Natural killer cell (primary cell): ENCODE results near the gene NDNF. TPM values are rescaled to one million over a fixed set of nuclear protein-coding genes. Genes with fewer than 3 reads are reported as not detected.

Experiments used
- ATAC-seq, 3 donors: fragments of 150-1000 bp in 2 of 3; fragments of 200-7000 bp in 1 of 3; cut with Tn5 transposase; 1 replicate in 1 of 3; 2 replicates in 2 of 3; pipeline ENCODE4 v1.10.0; 2021; ENCODE audit warnings: mild to moderate bottlenecking in 2 of 3, moderate library complexity in 2 of 3
- DNase-seq, 2 donors: peaks; one replicate each; pipeline versions ENCODE4 v3.0.0 to v3.0.0-alpha.2; 2013 to 2021; ENCODE audit warnings: mixed read lengths in 1 of 2
- H3K27ac ChIP-seq: one replicate; pipeline ENCODE4 v1.5.1; 2013; ENCODE audit warnings: mild to moderate bottlenecking, low read length
- H3K27me3 ChIP-seq: one replicate; pipeline ENCODE4 v1.6.1; 2013; ENCODE audit warnings: low read length; ENCODE audit not compliant: control insufficient read depth, insufficient read depth
- H3K36me3 ChIP-seq: one replicate; pipeline ENCODE4 v1.6.1; 2013; ENCODE audit warnings: low read length; ENCODE audit not compliant: control insufficient read depth, insufficient read depth
- H3K4me1 ChIP-seq: one replicate; pipeline ENCODE4 v1.6.1; 2013; ENCODE audit warnings: low read length; ENCODE audit not compliant: control insufficient read depth, insufficient read depth
- H3K4me3 ChIP-seq: one replicate; pipeline ENCODE4 v1.5.1; 2013; ENCODE audit warnings: low read length
- H3K9me3 ChIP-seq: one replicate; pipeline ENCODE4 v1.6.1; 2013; ENCODE audit warnings: low read length; ENCODE audit not compliant: control insufficient read depth, insufficient read depth
- H3K27ac Mint-ChIP-seq, 2 donors: one replicate each; pipeline ENCODE4 v1.8.0; 2022; ENCODE audit warnings: mild to moderate bottlenecking in 2 of 2, mixed read lengths in 2 of 2, moderate library complexity in 1 of 2
- H3K27me3 Mint-ChIP-seq, 2 donors: one replicate each; pipeline ENCODE4 v1.8.0; 2022; ENCODE audit warnings: low read depth in 2 of 2, mixed read lengths in 2 of 2
- H3K36me3 Mint-ChIP-seq: one replicate; pipeline ENCODE4 v1.8.0; 2022; ENCODE audit warnings: mixed read lengths
- H3K4me1 Mint-ChIP-seq, 2 donors: one replicate each; pipeline ENCODE4 v1.8.0; 2022; ENCODE audit warnings: mixed read lengths in 2 of 2
- H3K4me3 Mint-ChIP-seq: one replicate; pipeline ENCODE4 v1.8.0; 2022; ENCODE audit warnings: mild to moderate bottlenecking, moderate library complexity, mixed read lengths
- H3K9me3 Mint-ChIP-seq, 2 donors: one replicate each; pipeline ENCODE4 v1.8.0; 2022; ENCODE audit warnings: mixed read lengths in 2 of 2
- CTCF ChIP-seq: fragments of 200-600 bp; IDR thresholded peaks from one replicate; pipeline ENCODE4 v1.8.0; 2022; ENCODE audit warnings: antibody characterized with exemption
- WGBS: methylation state at CpG from one replicate; pipeline ENCODE4 v1.1.7; 2013; ENCODE audit warnings: missing lambda C conversion rate; ENCODE audit not compliant: insufficient coverage; 5-methylcytosine and 5-hydroxymethylcytosine counted together
- intact Hi-C: fragments of 100-400 bp; cut with micrococcal nuclease; formaldehyde crosslinking; loops from one replicate; pipeline ENCODE4 v1.14.2; 2022
- total RNA-seq, 4 donors: library from RNA; stranded (reverse); fragments of 120-200 nt in 1 of 4; gene quantifications; one replicate each; pipeline versions ENCODE4 v1.2.3 to v1.2.4, GENCODE V29; 2013 to 2022

The NDNF gene
- total RNA-seq, 3 donors from 2014 or later (not counting 1 experiment from before 2014, with no cell fraction given): not detected

- ATAC-seq (no peak), DNase-seq (no peak)
- Mint-ChIP-seq H3K4me1 (peaks cover 5 to 6% of the 10 kb centered on the region in 2 donors), H3K27ac (no peak overlapping the region), H3K36me3 (no peaks in the 10 kb centered on the region), H3K27me3 (peaks cover 36 to 52% of the 10 kb centered on the region in 2 donors), H3K9me3 (no peaks in the 10 kb centered on the region), H3K4me3 (no peak overlapping the region)
- no peak for TF ChIP-seq CTCF
- intact Hi-C loops: no loop called here
- no peak overlapping the region for H3K27ac ChIP-seq
- H3K4me3 ChIP-seq: no peak overlapping the region
- H3K27me3 ChIP-seq: peaks cover 6% of the 10 kb centered on the region
- no peaks in the 10 kb centered on the region for H3K4me1 ChIP-seq
- no peaks in the 10 kb centered on the region for H3K9me3 ChIP-seq
- H3K36me3 ChIP-seq: no peaks in the 10 kb centered on the region
- WGBS: 39% methylated on average over 9 of the region's 9 CpGs
These were observed 14.8 kb downstream of the NDNF start for GRCh38 chr4:121057466-121057922.

- Mint-ChIP-seq H3K36me3 (no peaks in the 10 kb centered on the region), H3K4me3 (no peak overlapping the region), H3K27ac (no peak overlapping the region), H3K9me3 (no peaks in the 10 kb centered on the region), H3K27me3 (peaks cover 31 to 52% of the 10 kb centered on the region in 2 donors), H3K4me1 (peaks cover 5 to 6% of the 10 kb centered on the region in 2 donors)
- Histone ChIP-seq H3K4me3 (no peak overlapping the region), H3K9me3 (no peaks in the 10 kb centered on the region), H3K4me1 (no peaks in the 10 kb centered on the region), H3K27me3 (peaks cover 6% of the 10 kb centered on the region), H3K27ac (no peak overlapping the region), H3K36me3 (no peaks in the 10 kb centered on the region)
- WGBS: 89% methylated on average over 3 of the region's 3 CpGs
- no peak for TF ChIP-seq CTCF
- intact Hi-C loops: no loop called here
- no peak for ATAC-seq
- no peak for DNase-seq
These were observed 16.3 kb downstream of the NDNF start for GRCh38 chr4:121056066-121056465.

- H3K27me3 Mint-ChIP-seq: peaks cover 27 to 45% of the 10 kb centered on the region in 2 donors
- no peak overlapping the region for H3K4me3 Mint-ChIP-seq
- Histone ChIP-seq H3K36me3 (no peaks in the 10 kb centered on the region), H3K27me3 (peaks cover 3% of the 10 kb centered on the region), H3K27ac (no peak overlapping the region), H3K4me3 (no peak overlapping the region), H3K4me1 (no peaks in the 10 kb centered on the region), H3K9me3 (no peaks in the 10 kb centered on the region)
- intact Hi-C loops: no loop called here
- ATAC-seq: no peak
- H3K36me3 Mint-ChIP-seq: no peaks in the 10 kb centered on the region
- no peak overlapping the region for H3K27ac Mint-ChIP-seq
- H3K4me1 Mint-ChIP-seq: peaks cover 5 to 6% of the 10 kb centered on the region in 2 donors
- no peak for TF ChIP-seq CTCF
- no peak for DNase-seq
- H3K9me3 Mint-ChIP-seq: no peaks in the 10 kb centered on the region
These were observed 18.0 kb downstream of the NDNF start for GRCh38 chr4:121054373-121054772.

GRCh38 chr4:121053601-121054143 is 18.7 kb downstream of the NDNF start:
- WGBS: 91% methylated on average over 3 of the region's 3 CpGs
- intact Hi-C loops: no loop called here
- no peak for DNase-seq
- Histone ChIP-seq H3K4me3 (no peak overlapping the region), H3K36me3 (no peaks in the 10 kb centered on the region), H3K27me3 (peaks cover 3% of the 10 kb centered on the region), H3K4me1 (no peaks in the 10 kb centered on the region), H3K9me3 (no peaks in the 10 kb centered on the region), H3K27ac (no peak overlapping the region)
- H3K4me1 Mint-ChIP-seq: peaks cover 5 to 6% of the 10 kb centered on the region in 2 donors
- H3K9me3 Mint-ChIP-seq: no peaks in the 10 kb centered on the region
- no peak for TF ChIP-seq CTCF
- H3K4me3 Mint-ChIP-seq: no peak overlapping the region
- peaks cover 25 to 39% of the 10 kb centered on the region in 2 donors for H3K27me3 Mint-ChIP-seq
- ATAC-seq: no peak
- H3K27ac Mint-ChIP-seq: no peak overlapping the region
- H3K36me3 Mint-ChIP-seq: no peaks in the 10 kb centered on the region
